CD4-positive, alpha-beta memory T cell (primary cell): Measurements from ENCODE around the gene THG1L. TPM values are rescaled to one million over a fixed set of nuclear protein-coding genes. Genes with fewer than 3 reads are reported as not detected.

Source experiments
- CTCF ChIA-PET: fragments of 350-600 bp; sonication (Branson Sonifier 250); formaldehyde crosslinking; loops from one replicate; lab custom pipeline; 2021; ENCODE audit warnings: inconsistent platforms; ENCODE audit not compliant: partially characterized antibody; lab: Charles Lee
- POLR2A ChIA-PET: fragments of 350-600 bp; sonication (Branson Sonifier 250); formaldehyde crosslinking; loops from one replicate; lab custom pipeline; 2021; ENCODE audit not compliant: partially characterized antibody; lab: Charles Lee
- DNase-seq, 5 donors: peaks; one replicate each; pipeline versions ENCODE4 v3.0.0 to v3.0.0-alpha.2; 2020 to 2022; ENCODE audit warnings: mixed read lengths in 1 of 5
- H3K27ac ChIP-seq: one replicate; pipeline ENCODE4 v1.7.0; 2013; ENCODE audit warnings: low read depth, low read length
- H3K27me3 ChIP-seq: 2 replicates; pipeline ENCODE4 v1.7.0; 2013; ENCODE audit warnings: mild to moderate bottlenecking, low read length, moderate library complexity; ENCODE audit not compliant: insufficient read depth
- H3K36me3 ChIP-seq: 2 replicates; pipeline ENCODE4 v1.7.0; 2013; ENCODE audit warnings: mild to moderate bottlenecking, low read length, moderate library complexity; ENCODE audit not compliant: insufficient read depth
- H3K4me1 ChIP-seq: 2 replicates; pipeline ENCODE4 v1.7.0; 2013; ENCODE audit warnings: mild to moderate bottlenecking, low read length, moderate library complexity; ENCODE audit not compliant: insufficient read depth
- H3K4me3 ChIP-seq, 2 donors: one replicate each; pipeline ENCODE4 v1.7.0; 2013; ENCODE audit warnings: low read length in 2 of 2, mild to moderate bottlenecking in 1 of 2
- H3K9me3 ChIP-seq, 2 donors: one replicate each; pipeline ENCODE4 v1.7.0; 2013; ENCODE audit warnings: low read length in 2 of 2, control low read depth in 1 of 2; ENCODE audit not compliant: control insufficient read depth in 1 of 2
- H3K27ac Mint-ChIP-seq, 7 donors: one replicate each; pipeline ENCODE4 v1.8.0; 2020 to 2021; ENCODE audit warnings: mixed read lengths in 7 of 7, mild to moderate bottlenecking in 6 of 7, inconsistent platforms in 3 of 7, moderate library complexity in 3 of 7
- H3K27me3 Mint-ChIP-seq, 2 donors: one replicate each; pipeline ENCODE4 v1.8.0; 2020 to 2021; ENCODE audit warnings: mixed read lengths in 2 of 2
- H3K36me3 Mint-ChIP-seq, 2 donors: one replicate each; pipeline ENCODE4 v1.8.0; 2020 to 2021; ENCODE audit warnings: mixed read lengths in 2 of 2, inconsistent platforms in 1 of 2, mild to moderate bottlenecking in 1 of 2
- H3K4me1 Mint-ChIP-seq, 4 donors: one replicate each; pipeline ENCODE4 v1.8.0; 2020 to 2021; ENCODE audit warnings: mixed read lengths in 4 of 4, mild to moderate bottlenecking in 1 of 4
- H3K4me3 Mint-ChIP-seq, 8 donors: one replicate each; pipeline ENCODE4 v1.8.0; 2020 to 2021; ENCODE audit warnings: mixed read lengths in 8 of 8, mild to moderate bottlenecking in 7 of 8, moderate library complexity in 6 of 8, inconsistent platforms in 3 of 8
- H3K9me3 Mint-ChIP-seq, 8 donors: one replicate each; pipeline ENCODE4 v1.8.0; 2020 to 2021; ENCODE audit warnings: mixed read lengths in 8 of 8, mild to moderate bottlenecking in 5 of 8, inconsistent platforms in 3 of 8, moderate library complexity in 1 of 8
- intact Hi-C: fragments of 100-400 bp; cut with micrococcal nuclease; formaldehyde crosslinking; loops from one replicate; pipeline ENCODE4 v1.15.1; 2023
- polyA plus RNA-seq, 2 donors: library from polyadenylated mRNA; unstranded; fragments of 300-500 nt; fragmentation: Illumina TruSeq; gene quantifications; one replicate each; pipeline ENCODE4 v1.2.3, GENCODE V29; 2021
- total RNA-seq, 2 experiments: library from RNA; stranded (reverse); gene quantifications; one replicate each; pipeline ENCODE4 v1.2.3, GENCODE V29; 2021

The THG1L gene
- total and polyA plus RNA-seq, 4 experiments from 2014 or later: 5.7 to 10.5 (median 7.9) TPM

DNA sequence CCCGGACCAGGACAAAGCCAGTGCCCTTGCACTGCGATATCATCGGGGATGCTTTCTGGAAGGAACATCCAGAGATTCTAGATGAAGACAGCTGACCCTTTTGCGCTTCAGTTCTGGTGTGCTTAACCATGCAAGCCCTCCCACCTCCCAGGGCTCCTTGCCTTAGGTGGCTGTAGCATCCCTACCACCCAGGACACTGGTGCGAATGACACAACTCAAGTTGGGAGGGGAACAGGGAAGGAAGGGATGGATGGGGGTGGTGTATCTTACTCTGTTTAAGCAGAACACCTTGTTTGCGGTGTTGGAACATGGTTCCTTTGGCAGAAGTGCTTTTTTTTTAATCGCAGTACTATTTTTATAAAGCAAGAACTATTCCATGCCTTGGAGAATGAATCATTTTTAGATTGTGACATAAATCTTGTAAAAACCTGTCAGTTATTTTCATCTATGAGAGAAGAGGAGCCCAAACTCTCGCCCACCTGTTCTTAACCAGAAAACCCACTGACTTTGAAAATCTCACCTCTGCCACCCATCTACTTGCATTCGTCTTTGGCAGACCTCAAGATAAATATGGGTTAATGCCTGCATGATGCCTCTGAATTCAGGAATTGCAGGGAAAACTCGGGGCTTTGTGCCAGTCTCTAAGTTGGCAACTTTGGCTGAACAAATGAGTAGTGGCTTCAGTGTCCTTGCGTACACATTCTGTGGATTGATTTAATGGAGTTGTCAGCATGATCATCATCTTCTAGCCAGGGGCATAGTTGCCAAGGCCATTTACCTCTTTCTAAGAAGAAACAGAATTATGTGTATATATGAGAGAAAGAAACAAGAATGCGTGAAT, 8.4 kb downstream of the THG1L start:
- Mint-ChIP-seq H3K4me1 (peaks cover 11 to 18% (median 15%) of the 10 kb centered on the region in 4 donors), H3K27ac (peak overlapping the region in 2 of 7 donors; percentile 12 to 70), H3K4me3 (peak overlapping the region in 1 of 8 donors; percentile 60), H3K36me3 (peaks cover 16 to 19% of the 10 kb centered on the region in 2 donors), H3K27me3 (no peaks in the 10 kb centered on the region), H3K9me3 (no peaks in the 10 kb centered on the region)
- POLR2A ChIA-PET: no interaction called here
- CTCF ChIA-PET: interaction anchor here (1.0 to 1.7 kb wide), 8 partner anchors 15 to 397 kb away, joined by 3 to 6 read pairs (median 4); no protein-coding TSS in a partner anchor
- Histone ChIP-seq H3K27ac (no peak overlapping the region), H3K36me3 (peaks cover 17% of the 10 kb centered on the region), H3K4me3 (no peak overlapping the region), H3K4me1 (peaks cover 11% of the 10 kb centered on the region), H3K27me3 (no peaks in the 10 kb centered on the region), H3K9me3 (no peaks in the 10 kb centered on the region)
- DNase-seq: no peak
- intact Hi-C loops: loop anchor here (5.0 kb wide), 2 partner anchors 197 to 397 kb away; no protein-coding TSS in a partner anchor

GRCh38 chr5:157740229-157740610, 9.0 kb downstream of the THG1L start:
- H3K4me1 Mint-ChIP-seq: peaks cover 16 to 22% (median 19%) of the 10 kb centered on the region in 4 donors
- H3K9me3 Mint-ChIP-seq: no peaks in the 10 kb centered on the region
- no peaks in the 10 kb centered on the region for H3K27me3 ChIP-seq
- H3K27me3 Mint-ChIP-seq: no peaks in the 10 kb centered on the region
- no peak overlapping the region for H3K4me3 ChIP-seq
- peak; percentile 39 to 49 (median 42) for DNase-seq
- H3K4me3 Mint-ChIP-seq: peak overlapping the region in 2 of 8 donors; percentile 45 to 60
- POLR2A ChIA-PET: no interaction called here
- peaks cover 17% of the 10 kb centered on the region for H3K4me1 ChIP-seq
- no peak overlapping the region for H3K27ac ChIP-seq
- CTCF ChIA-PET: interaction anchor here (5.1 kb wide), 1 partner anchor 308 kb away, joined by 101 read pairs; no protein-coding TSS in a partner anchor
- peaks cover 17% of the 10 kb centered on the region for H3K36me3 ChIP-seq
- H3K9me3 ChIP-seq: no peaks in the 10 kb centered on the region
- intact Hi-C loops: loop anchor here (5.0 kb wide), 2 partner anchors 198 to 398 kb away; no protein-coding TSS in a partner anchor
- peak overlapping the region in 4 of 7 donors; percentile 10 to 79 (median 41) for H3K27ac Mint-ChIP-seq
- peaks cover 16 to 19% of the 10 kb centered on the region in 2 donors for H3K36me3 Mint-ChIP-seq

DNA sequence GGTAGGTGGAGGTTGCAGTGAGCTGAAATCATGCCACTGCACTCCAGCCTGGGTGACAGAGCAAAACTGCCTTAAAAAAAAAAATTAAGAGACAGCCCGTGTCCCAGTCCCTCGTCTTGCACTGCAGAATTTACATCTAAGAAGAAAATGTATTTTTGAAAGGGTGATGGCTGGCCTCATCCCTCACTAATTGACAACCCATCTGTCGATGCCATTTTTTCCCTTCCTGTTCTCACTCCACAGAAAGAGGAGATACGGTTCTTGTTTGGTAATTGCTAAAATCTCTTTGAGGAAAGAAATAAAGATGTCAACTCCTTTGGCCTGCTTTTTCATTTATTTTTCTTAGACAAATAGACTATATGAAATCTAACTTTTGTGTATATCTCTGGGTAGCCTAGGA, 9.9 kb downstream of the THG1L start:
- Histone ChIP-seq H3K36me3 (peaks cover 14% of the 10 kb centered on the region), H3K27me3 (no peaks in the 10 kb centered on the region), H3K27ac (no peak overlapping the region), H3K4me1 (peaks cover 18% of the 10 kb centered on the region), H3K4me3 (no peak overlapping the region), H3K9me3 (no peaks in the 10 kb centered on the region)
- H3K9me3 Mint-ChIP-seq: no peaks in the 10 kb centered on the region
- peak overlapping the region in 1 of 7 donors; percentile 53 for H3K27ac Mint-ChIP-seq
- H3K27me3 Mint-ChIP-seq: no peaks in the 10 kb centered on the region
- DNase-seq: no peak
- ChIA-PET CTCF (interaction anchor here (0.7 to 5.1 kb wide), 7 partner anchors 12 to 413 kb away, joined by 3 to 101 read pairs (median 5); no protein-coding TSS in a partner anchor), POLR2A (interaction anchor here (0.7 kb wide), 1 partner anchor 264 kb away, joined by 3 read pairs; no protein-coding TSS in a partner anchor)
- intact Hi-C loops: loop anchor here (5.0 kb wide), 2 partner anchors 199 to 399 kb away; no protein-coding TSS in a partner anchor
- H3K36me3 Mint-ChIP-seq: peaks cover 12 to 19% of the 10 kb centered on the region in 2 donors
- peaks cover 18 to 28% (median 24%) of the 10 kb centered on the region in 4 donors for H3K4me1 Mint-ChIP-seq
- H3K4me3 Mint-ChIP-seq: no peak overlapping the region

DNA sequence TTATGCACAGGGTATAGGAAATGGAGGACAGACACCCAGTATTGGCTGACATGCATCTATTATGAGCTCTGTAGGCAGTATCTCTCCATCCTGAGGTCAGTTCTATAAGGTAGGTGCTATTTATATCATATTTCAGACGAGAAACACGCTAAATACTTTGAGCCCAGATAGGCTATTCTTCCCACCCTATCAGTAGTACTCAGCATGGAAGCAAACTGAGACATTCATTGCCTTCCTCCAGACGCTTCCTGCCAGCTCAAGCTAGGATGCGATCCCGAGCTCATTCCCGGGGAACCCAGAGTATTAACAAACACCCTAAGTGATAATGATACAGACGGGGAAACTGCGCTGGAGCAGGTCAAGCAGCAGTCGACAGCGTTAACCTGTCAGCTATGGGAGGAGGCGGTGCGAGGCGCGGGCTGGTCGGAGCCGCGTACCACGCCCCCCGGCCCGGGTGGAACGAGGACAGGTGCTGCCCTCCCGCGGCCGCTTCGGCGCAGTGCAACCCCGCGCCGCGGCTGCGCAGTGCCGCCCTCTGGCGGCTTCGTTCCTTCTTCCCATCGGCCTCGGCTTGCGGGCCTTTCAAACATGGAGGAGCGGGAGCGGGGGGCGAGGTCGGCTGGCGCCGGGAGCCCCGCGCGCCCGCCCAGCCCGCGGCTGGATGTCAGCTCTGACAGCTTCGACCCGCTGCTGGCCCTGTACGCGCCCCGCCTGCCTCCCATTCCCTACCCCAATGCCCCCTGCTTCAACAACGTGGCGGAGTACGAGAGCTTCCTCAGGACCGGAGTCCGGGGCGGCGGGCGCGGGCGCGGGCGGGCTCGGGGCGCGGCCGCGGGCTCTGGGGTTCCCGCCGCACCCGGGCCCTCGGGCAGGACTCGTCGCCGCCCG, 12.2 kb downstream of the THG1L start, which contains the start of gene LSM11:
TSS of gene LSM11 (plus strand) at position 550 of the 888 bp plus-strand sequence. CDS start at position 589, 39 bp downstream.
- intact Hi-C loops: loop anchor here (1.0 to 5.0 kb wide), 10 partner anchors 12 to 600 kb away; partner anchors contain the start of gene THG1L
- no peaks in the 10 kb centered on the region for H3K27me3 ChIP-seq
- no peaks in the 10 kb centered on the region for H3K27me3 Mint-ChIP-seq
- CTCF ChIA-PET: interaction anchor here (0.6 to 5.1 kb wide), 77 partner anchors 8 to 1669 kb away, joined by 3 to 101 read pairs (median 4); partner anchors contain the start of genes MED7, SOX30 and THG1L
- DNase-seq: peak; percentile 85 to 94 (median 88)
- peak within 1 kb of the TSS; percentile 45 for H3K27ac ChIP-seq
- H3K9me3 ChIP-seq: no peaks in the 10 kb centered on the region
- POLR2A ChIA-PET: interaction anchor here (0.6 to 3.0 kb wide), 15 partner anchors 11 to 601 kb away, joined by 3 to 31 read pairs (median 4); partner anchors contain the start of genes MED7 and THG1L
- H3K36me3 Mint-ChIP-seq: peaks cover 4 to 6% of the 10 kb centered on the region in 2 donors
- H3K4me3 Mint-ChIP-seq: peak within 1 kb of the TSS; percentile 93 to 98 (median 96)
- H3K4me1 ChIP-seq: peaks cover 18% of the 10 kb centered on the region
- H3K36me3 ChIP-seq: peaks cover 7% of the 10 kb centered on the region
- peak within 1 kb of the TSS; percentile 50 to 63 for H3K4me3 ChIP-seq
- peak within 1 kb of the TSS; percentile 62 to 96 (median 94) for H3K27ac Mint-ChIP-seq
- peaks cover 19 to 34% (median 28%) of the 10 kb centered on the region in 4 donors for H3K4me1 Mint-ChIP-seq
- H3K9me3 Mint-ChIP-seq: no peaks in the 10 kb centered on the region

GRCh38 chr5:157744051-157745011, 13.1 kb downstream of the THG1L start:
- Histone ChIP-seq H3K36me3 (peaks cover 6% of the 10 kb centered on the region), H3K4me1 (peaks cover 18% of the 10 kb centered on the region), H3K27ac (peak overlapping the region; percentile 45), H3K4me3 (peak overlapping the region; percentile 50 to 63), H3K9me3 (no peaks in the 10 kb centered on the region), H3K27me3 (no peaks in the 10 kb centered on the region)
- Mint-ChIP-seq H3K4me3 (peak overlapping the region; percentile 91 to 98 (median 96)), H3K4me1 (peaks cover 19 to 34% (median 28%) of the 10 kb centered on the region in 4 donors), H3K27me3 (no peaks in the 10 kb centered on the region), H3K9me3 (no peaks in the 10 kb centered on the region), H3K36me3 (peaks cover 2 to 4% of the 10 kb centered on the region in 2 donors), H3K27ac (peak overlapping the region; percentile 62 to 96 (median 94))
- intact Hi-C loops: loop anchor here (5.0 kb wide), 2 partner anchors 202 to 402 kb away; no protein-coding TSS in a partner anchor
- peak in 4 of 5 donors; percentile 8 to 38 (median 16) for DNase-seq
- ChIA-PET CTCF (interaction anchor here (0.7 to 5.1 kb wide), 40 partner anchors 9 to 1668 kb away, joined by 3 to 101 read pairs (median 6); partner anchors contain the start of genes MED7, SOX30 and THG1L), POLR2A (interaction anchor here (0.6 to 3.0 kb wide), 7 partner anchors 13 to 401 kb away, joined by 3 to 31 read pairs (median 4); partner anchors contain the start of gene THG1L)
